NCI-H2081 (cell line): ENCODE results near the gene TRAPPC3L.

Experiments
- DNase-seq, 2 experiments: peaks; one replicate each; lab custom pipeline; 2025; lab: John Stamatoyannopoulos, UW

The TRAPPC3L gene

DNA sequence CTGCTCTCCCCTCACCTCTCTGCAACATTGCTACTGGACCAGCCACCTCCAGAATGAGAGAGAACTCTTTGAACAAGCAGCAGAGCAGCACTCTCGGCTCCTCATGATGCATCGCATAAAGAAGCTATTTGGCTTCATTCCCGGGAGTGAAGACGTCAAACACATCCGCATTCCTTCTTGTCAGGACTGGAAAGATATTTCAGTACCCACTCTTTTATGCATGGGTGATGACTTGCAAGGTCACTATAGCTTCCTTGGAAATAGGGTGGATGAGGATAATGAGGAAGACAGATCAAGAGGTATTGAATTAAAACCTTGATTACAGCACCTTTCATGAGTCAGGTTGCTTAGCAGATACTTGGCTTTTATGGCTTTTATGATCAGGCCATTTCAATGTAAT, 12.4 kb upstream of the TRAPPC3L start:
- DNase-seq: no peak

DNA sequence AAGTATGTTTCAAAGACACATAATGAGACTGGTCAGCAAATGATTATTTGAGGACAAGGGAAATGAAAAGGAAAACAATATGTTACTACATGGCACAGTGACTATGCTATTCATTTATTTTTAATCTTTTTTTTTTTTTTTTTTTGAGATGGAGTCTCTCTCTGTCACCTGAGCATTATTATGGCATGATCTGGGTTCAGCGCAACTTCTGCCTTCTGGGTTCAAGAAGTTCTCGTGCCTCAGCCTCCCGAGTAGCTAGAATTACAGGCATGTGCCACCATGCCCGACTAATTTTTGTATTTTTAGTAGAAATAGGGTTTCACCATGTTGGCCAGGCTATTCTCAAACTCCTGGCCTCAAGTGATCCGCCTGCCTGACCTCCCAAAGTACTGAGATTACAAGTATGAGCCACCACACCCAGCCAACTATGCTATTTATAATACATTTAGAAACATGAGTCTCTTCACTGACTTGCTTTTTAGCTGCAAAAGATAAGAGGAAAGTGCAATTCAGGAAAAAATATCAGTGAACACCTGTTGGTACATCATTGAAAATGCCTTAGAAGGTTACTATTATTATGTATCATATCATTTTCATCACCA, 11.4 kb upstream of the TRAPPC3L start:
- DNase-seq: no peak

DNA sequence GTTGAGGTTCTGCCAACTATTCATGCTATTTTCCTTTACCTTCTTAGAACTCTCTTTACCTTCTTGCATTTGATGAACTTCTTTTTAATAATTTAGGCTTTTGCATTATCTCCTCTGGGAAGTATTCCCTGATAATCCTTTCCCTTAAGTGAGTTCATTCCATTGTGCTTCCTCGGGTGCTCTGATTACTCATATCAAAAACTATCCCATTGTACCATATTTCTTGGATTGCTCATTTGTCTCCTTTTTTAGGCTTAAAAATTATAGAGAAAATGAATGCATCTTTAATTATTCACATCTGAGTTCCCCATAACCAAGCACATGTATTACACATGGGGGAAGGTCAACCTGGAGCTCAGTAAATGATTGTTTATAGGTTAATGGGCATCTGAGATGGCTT, 10.6 kb upstream of the TRAPPC3L start:
- no peak for DNase-seq

DNA sequence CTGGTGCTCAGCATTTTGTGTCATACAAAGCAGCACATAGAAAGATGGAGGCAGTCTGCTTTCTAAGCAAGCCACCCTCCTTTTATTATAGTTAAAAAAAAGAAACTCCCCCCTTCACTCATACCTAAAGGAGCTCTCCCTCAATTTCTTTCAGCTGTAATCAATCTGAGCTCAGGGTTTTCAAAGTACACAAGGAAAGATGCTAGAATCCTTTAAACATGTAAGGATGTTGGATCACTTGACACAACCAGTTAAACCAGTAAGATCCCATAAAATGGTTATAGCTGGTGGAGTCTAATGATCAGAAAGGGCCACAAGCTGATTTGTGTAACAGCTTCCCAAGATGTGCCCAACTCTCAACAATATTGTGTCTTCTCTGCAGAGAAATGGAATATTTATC, 8.0 kb upstream of the TRAPPC3L start, which contains the start of gene CALHM4:
Gene CALHM4, plus strand, starts transcription at position 301 of the 400 bp plus-strand sequence. Its CDS starts 43 bp downstream, at position 344.
- DNase-seq: no peak

DNA sequence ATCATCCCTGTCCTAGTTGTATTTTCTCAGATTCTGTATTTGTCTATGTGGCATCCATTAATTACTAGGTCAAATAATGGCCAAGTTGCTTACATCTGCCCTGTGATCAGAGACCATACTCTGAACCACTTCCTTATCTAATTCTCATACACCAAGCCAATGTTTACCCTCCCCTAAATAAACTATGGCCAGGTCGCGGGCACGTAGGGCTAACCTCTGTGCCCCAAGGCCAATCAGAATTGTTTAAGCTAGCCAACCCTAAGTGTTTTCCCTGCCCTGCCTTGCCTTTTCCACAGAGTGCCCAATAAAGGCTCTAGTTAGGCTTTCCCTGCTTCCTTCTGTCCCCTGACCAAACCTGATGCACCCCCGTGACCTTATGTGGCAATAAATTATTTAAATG, 5.3 kb upstream of the TRAPPC3L start:
- no peak for DNase-seq

DNA sequence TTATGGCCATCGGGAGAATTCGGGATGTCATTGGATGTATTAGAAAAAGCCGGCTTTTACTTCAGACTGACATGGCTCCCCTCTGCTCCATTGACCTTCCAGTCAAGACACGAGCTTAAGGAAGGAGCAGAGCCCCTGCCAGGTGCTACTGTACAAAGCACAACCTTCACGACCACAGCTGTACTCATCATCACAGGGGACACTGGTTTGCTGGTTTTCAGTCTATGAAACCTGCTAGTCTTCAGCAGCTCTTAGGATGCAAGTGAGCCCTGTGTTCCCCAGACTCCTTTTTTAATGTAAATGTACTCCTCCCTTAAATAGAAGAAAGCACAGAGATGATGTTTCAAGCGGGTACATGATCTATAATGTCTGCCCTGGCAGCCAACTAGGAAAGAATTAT, 1.9 kb upstream of the TRAPPC3L start:
- no peak for DNase-seq

DNA sequence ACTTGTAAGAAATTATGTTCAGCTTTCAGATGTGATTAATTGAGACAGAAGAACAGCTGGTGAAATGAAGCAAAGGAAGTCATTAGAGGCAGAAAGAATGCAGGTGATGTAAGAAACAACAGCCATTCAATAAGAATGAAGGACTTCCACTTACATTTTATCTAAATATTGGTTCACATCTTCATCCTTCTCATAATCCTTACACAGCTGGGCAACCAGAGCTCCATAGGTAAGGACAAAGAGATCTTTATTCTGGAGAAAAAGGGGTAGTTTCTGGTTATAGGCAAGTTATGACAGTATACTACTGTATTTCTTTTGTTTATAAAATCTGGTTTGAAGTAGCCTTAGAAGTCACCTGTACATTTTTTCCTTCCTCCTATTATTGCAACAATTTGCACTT, 2.3 kb downstream of the TRAPPC3L start:
- no peak for DNase-seq

DNA sequence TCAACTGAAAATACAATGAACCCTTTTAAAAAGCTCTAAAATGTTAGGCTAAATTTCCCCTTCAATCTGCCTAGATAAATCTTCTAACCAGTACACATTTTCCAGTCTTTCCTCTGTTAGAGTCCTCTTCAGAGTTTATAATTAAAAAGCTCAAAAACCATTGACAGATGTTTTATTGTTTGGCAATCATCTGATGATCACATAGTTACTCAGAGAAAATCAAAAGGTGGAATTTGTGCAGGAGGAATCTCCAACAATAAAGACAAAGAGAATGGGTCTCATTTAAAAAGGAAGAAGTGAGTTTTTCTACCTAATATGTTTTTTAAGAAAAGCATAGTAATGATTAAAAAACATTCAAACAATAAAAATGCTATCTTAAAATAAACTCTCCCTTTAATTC, 3.1 kb downstream of the TRAPPC3L start:
- no peak for DNase-seq

DNA sequence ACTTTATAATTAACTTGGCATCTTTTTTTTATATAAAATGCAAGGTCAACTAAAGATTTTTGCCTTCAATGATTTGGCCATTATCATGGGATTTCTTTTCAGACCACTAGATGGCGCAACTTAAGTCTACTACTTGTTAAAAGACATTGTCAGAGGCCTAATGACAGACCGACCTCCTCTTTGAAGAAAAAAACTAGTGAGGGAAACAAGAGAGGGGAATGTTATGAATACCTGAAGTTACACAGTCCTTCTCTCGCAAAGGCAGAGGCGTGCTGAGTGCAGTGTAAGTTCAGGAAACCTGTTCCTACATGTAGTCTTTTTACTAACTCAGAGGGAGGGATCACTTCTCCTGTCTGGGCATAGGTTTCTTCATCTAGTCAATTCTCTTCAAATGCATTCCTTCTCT, 9.3 kb downstream of the TRAPPC3L start:
- peak; percentile 21 to 41 for DNase-seq

DNA sequence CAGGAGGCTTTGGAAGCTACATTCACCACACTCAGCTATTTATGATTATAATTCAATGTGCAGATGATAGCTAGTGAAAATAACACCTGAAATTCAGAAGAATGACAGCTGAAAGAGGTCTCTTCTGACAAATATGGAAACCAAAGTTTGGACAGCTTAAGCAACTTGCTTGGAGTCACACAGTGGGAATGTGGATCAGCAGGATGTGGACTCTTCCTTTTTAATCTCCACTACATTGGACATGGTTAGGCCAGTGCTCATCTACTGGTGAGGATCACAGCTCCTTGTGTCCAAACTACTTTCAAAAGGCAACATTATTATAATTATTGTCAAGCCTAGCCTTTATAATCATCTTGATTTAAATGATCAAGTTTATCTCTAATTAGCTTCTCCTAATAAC, 10.4 kb downstream of the TRAPPC3L start:
- DNase-seq: no peak

DNA sequence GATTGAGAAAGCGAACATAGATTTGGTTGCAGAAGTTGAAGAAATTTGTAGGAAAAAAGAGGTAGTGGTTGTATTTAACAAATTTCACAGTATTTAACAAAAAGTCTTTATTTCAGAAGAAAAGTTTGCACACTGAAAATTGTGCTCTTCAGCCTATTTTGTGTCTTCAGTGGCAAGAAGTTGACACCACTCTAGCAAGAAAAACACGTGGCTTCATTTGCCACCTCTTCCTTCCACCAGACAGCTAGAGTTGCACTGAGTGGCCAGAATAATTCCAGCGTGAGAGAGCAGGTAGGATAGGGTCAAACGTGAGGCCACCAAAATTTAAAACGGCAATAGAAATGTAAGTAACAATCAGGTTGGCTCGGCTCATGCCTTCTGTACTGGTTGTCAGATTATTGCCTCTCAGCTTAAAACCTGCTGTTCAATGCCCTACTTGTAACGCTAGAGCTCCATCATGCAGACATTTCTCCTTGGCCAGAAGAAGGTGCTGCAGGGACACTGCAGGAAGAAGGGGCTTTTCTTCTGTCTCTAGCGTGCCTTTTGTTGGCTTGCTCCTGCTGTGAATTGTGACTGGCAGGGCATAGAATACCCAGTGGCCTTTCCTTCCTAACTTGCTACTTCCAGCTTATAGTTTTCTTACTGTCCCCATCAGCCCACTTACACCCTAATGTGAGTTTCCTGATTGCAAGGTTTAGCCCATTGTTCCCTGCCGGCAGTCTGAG, 12.1 kb downstream of the TRAPPC3L start:
- DNase-seq: no peak

DNA sequence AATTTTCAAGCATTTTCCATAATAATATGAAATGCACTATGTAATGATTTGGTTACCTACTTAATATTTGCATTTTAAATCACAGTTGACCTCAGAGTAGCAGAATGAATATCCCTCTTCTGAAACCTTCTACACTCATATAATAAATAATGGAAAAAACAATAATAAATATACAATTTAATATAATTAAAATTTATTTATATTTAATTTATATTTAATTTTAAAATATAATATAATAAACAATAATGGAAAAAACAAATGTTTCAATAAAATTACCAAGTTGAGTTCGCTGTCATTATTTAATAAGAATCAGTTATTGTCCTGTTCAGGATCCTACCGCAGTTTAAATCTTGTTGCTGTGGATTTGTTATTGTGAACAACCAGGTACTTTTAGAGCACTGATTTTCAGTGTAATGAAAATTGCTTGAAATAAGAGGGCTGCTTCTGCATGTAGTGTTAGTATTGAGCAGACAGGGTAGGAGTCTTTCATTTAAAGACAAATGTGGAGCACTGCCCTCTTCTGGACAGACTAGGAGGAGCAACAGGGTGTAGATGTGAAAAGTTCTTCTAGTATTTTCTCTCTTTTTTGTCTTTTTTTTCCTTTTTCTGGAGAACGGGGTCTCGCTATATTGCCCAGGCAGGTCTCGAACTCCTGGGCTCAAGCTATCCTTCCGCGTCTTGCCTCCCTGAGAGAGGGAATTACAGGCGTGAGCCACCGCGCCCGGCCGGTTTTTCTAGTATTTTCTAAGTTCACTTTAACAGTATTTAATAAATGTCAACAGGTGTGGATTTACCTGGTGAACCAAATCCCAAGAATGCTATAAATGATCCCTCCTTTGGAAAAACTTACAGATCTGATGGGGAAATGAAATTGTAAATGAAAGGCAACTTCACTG, 13.6 kb downstream of the TRAPPC3L start:
- peak; percentile 20 to 49 for DNase-seq

DNA sequence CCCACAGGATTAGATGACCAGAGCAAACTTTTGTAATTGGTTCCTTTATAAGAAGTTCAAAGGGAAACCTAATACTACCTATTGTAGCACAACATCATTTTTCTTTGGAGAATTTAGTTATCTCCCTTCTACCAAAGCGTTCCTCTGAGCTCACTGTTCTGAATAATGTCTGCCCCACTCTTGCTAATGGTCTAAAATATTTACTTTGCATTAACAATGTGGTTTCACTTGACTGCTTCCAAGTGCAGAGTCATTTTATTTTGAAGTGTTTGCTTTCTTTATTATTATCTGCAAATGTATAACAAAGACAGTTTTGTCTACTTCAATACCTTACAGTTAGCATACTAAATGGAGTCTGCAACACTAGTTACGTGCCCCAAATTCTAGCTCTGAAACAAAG, 15.0 kb downstream of the TRAPPC3L start:
- peak; percentile 29 to 78 for DNase-seq

DNA sequence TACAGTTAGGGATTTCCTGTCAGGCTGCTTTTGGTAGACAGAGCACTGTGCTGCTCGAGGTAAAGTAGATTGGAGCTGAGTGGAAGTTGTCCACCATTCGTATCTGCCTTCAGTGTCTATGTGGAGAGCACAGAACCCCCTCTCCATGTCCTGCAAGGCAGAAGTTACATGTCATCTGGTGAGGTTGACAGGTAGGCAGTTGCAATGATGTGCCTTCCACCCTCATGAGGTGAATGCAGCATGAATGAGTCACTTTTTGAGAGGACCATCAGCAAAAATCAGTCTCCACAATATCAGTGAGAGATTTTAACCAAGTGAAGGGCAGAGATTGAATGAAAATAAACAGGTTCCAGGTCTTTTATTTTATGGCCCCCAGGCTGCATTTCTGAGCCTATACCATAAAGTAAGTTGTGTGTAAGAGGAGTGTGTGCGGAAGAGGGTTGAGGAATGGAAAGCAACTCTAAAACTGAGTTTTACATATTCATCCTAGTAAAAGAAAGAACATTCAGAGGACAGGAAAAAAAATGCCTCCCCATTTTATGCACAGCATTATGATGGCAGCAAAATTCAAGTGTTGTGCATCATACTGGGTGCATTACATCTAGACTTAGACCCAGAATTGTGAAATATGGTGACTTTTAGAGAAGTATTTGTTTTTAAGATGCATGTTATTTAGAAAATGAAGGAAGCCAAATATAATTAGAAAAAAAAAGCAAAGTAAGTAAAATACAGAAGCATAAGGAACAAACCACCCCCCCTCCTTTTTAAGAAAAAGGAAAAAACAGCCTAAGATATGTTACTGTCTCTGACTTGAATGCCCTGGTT, 15.8 kb downstream of the TRAPPC3L start:
- no peak for DNase-seq

DNA sequence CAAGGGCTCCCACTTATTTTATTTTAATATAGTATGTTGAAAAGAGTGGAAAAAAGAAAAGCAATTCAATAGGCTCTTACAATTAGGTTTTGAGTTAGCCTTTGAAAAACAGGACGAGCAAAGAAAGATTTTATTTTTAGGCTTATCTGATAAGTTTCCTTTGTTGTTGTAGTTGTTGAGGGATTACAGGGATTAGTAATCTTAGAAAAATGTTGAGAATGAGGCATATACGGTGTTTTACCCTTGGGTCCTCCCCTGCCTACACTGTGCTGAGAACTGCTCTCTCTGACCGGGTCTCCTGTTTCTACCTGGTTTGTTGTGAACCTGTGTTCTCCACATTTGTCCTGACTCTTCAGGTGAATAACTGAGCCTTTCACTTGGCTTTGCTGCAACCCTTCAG, 16.7 kb downstream of the TRAPPC3L start:
- DNase-seq: no peak

DNA sequence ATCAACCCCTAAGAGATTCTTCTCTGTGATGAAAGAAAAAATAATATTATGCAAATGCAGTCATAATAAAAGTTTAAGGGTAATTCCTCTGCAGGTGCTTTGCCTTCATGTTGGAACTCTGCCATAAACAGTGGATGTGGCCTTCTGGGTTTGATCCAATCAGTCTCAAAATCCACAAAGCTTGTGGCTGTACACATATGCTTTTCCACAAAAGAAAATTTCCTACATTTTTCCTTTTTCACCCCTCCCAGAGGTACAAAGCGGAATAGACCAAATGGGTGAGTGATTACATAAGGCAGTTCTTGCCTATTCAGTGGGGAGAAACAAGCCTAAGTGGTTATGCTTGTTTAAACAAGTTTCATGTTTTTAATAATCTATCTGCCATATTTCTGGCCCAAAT, 17.4 kb downstream of the TRAPPC3L start:
- peak; percentile 2 to 15 for DNase-seq

DNA sequence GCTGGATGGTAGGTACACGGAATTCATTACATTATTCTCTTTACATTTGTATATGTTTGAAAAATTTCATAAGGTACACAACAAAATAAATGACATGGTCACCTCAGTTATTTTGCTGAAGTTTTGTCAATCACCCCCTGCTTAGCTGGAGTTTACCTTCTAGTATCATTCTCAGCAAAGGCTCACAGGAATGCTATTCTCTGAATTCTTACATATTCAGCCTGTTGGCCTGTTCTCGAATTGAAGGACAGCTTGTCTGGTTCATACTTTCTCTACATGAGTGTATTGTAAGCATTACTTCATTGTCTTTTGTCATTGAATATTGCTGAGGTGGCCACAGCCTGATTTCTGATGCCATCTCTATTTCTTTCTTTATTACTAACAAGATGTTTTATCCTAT, 21.2 kb downstream of the TRAPPC3L start:
- DNase-seq: no peak

DNA sequence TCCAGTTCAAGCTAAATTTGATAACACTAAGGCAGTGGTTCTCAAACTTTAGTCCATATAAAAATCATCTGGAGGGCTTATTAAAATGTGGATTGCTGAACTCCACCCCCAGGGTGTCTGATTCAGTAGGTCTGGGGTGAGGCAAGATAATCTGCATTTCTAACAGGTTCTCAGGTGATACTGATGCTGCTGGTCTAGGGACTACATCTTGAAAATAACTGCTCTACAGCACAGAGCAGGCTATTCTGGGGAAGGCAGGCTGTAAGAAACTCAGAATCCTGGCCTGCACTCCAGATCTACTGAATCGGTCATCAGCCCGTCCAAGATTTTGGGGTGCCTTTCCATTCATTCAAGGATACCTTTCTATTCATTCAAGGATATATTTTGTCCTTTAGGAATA, 22.6 kb downstream of the TRAPPC3L start:
- DNase-seq: no peak

DNA sequence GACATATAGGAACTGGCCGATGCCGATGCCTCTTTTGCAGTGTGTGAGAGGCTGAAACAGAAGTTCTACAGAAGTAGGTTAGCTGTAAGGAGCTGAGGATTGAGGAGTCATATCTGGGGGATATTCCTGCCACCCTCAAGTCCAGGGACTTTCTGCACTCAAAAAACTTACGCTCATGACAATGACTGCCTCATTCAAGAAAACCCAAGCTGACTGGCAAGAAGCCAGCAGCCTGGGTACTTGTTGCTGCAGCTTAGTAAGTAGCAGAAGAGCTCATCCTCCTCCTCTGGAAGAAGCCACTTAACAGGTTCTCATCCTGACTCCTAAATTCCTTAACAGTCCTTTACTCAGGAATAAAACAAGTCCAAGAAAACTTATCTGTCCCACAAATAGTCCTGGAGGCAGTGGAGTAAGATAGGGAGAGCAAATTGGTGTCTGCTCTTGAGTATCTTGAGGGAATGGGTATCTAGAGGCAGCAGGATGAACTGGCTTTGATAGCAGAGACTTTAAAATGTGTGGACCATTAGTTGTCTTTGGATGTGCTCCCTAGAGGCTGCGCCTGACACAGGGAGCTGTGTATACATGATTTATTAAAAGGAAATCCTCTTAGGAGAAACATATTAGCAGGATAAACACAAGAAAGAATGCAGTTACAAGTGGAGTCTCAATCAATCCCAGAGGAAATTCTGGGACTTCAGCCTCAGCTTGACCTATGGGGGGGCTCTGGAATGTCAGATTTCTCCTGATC, 26.7 kb downstream of the TRAPPC3L start:
- DNase-seq: no peak

DNA sequence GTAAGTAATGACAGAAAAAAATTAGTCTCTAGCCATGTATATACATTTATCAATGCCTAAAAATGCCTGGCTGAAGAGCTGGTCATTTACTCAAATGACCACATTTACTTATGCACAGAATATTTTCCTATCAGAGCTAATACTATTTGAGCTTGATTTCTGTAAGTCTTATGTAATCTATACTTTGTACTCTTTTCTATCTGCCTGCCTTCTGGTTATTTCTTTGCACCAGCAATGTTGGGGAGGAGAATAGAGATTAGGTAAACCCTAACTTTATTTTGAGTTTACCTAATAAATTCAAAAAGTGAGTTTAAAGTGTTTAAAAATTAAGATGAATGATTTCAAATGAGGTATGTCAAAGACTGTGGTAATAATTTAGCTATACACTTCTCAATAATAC, 30.3 kb downstream of the TRAPPC3L start:
- no peak for DNase-seq

DNA sequence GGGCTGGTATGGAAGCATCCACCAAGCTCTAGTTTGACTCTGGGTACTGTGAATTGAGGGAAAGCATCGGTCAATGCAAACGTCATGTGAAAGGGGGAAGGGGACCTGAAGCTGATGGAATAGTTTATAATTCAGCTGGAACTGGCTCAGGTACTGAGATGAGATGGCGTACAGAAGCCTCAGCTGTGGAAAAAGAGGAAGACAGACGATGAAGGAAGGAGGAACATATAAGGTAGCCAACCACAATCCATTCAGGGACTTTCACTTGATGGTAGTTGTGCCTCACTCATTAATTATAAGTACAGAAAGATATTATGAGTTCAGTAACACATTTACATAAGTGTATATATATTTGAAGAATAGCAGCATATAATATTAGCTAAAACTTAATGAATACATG, 31.4 kb downstream of the TRAPPC3L start:
- DNase-seq: no peak
